Effector memory CD4-positive, alpha-beta T cell (primary cell): ENCODE results near the gene PDE4D.
A peak's percentile ranks its signal among the peaks of the same experiment; 100 is the strongest.

Source experiments
- DNase-seq, 3 donors: peaks; one replicate each; pipeline ENCODE4 v3.0.0-alpha.2; 2020
- H3K27ac ChIP-seq: 2 replicates; pipeline ENCODE4 v1.7.0; 2013; ENCODE audit warnings: mild to moderate bottlenecking, low read length, moderate library complexity; ENCODE audit not compliant: insufficient read depth, poor library complexity, severe bottlenecking
- H3K27me3 ChIP-seq: replicated peaks from 2 replicates; pipeline ENCODE4 v1.7.0; 2013; ENCODE audit warnings: mild to moderate bottlenecking, low read length; ENCODE audit not compliant: insufficient read depth, control insufficient read depth, poor library complexity, severe bottlenecking
- H3K36me3 ChIP-seq: 2 replicates; pipeline ENCODE4 v1.7.0; 2013; ENCODE audit warnings: mild to moderate bottlenecking, low read length, moderate library complexity; ENCODE audit not compliant: control insufficient read depth, insufficient read depth
- H3K4me1 ChIP-seq: 2 replicates; pipeline ENCODE4 v1.7.0; 2013; ENCODE audit warnings: low read length, mild to moderate bottlenecking; ENCODE audit not compliant: control insufficient read depth, insufficient read depth, poor library complexity, severe bottlenecking
- H3K4me3 ChIP-seq: 2 replicates; pipeline ENCODE4 v1.7.0; 2013; ENCODE audit warnings: low read length, low read depth, mild to moderate bottlenecking; ENCODE audit not compliant: insufficient read depth, poor library complexity, severe bottlenecking
- H3K9me3 ChIP-seq: 2 replicates; pipeline ENCODE4 v1.7.0; 2013; ENCODE audit warnings: mild to moderate bottlenecking, low read length, moderate library complexity; ENCODE audit not compliant: control insufficient read depth

PDE4D gene

DNA sequence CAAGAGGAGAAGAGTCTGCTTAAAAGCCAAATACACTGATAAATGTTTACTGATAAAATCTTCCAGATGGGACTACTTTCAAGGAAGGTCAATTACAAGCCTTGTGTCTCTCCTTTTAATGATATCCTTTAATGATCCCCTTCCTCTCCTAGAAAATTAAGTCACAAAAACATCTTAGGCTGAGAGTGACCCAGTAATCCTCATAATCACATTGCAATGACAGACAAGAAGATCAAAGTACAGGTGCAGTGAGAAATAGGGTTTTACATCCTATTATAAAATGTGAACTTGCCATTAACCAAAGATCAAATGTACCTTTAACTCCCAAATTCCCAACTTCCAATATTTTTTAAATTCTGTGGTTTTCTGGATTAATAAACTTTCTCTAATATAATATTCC is 795.8 kb downstream of the PDE4D start:
- no peaks in the 10 kb centered on the region for H3K9me3 ChIP-seq
- DNase-seq = no peak
- no peak overlapping the region for H3K4me3 ChIP-seq
- H3K27me3 ChIP-seq = no peaks in the 10 kb centered on the region
- H3K27ac ChIP-seq = no peak overlapping the region
- peaks cover 2% of the 10 kb centered on the region for H3K4me1 ChIP-seq
- H3K36me3 ChIP-seq = no peaks in the 10 kb centered on the region

DNA sequence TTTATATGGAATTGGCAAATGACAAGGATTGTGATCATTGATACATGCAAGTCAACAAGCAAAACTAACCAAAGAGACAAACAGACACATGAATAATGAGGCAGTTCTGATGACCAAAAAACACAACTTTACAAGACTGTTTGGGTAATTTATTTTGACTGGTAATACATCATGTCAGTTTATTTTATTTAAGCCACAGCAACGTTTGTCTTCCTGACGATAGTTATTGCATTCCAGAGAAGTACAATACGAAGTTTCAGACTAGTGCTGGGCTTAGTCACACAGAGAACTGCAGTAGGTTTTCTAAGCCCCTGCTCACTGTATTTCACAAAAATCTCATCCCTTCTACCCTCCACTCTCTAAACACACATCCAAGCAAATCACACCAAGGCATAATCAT is 796.4 kb downstream of the PDE4D start:
- Histone ChIP-seq H3K27me3 (no peaks in the 10 kb centered on the region), H3K4me1 (peaks cover 2% of the 10 kb centered on the region), H3K9me3 (no peaks in the 10 kb centered on the region), H3K27ac (no peak overlapping the region), H3K4me3 (no peak overlapping the region), H3K36me3 (no peaks in the 10 kb centered on the region)
- DNase-seq = no peak

DNA sequence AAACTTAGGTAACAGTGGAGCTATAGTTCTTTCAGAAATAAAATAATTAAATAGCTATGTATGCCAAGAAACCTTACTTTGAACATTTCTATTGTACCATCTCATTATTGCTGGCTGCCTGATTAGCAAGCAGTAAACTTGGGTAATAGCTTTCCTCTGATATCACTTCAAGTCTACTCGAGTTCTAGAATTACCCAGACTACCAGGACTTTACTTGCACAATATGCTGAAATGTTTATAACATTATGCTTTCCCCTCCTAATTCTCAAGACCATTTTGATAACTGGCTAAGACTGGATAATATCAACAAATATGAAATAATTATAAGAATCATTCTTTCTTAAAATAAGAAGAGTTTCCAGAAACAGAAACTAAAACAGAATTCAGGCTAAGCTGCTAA is 798.0 kb downstream of the PDE4D start:
- Histone ChIP-seq H3K4me1 (peaks cover 2% of the 10 kb centered on the region), H3K4me3 (no peak overlapping the region), H3K36me3 (no peaks in the 10 kb centered on the region), H3K27ac (no peak overlapping the region), H3K9me3 (no peaks in the 10 kb centered on the region), H3K27me3 (no peaks in the 10 kb centered on the region)
- DNase-seq = no peak

DNA sequence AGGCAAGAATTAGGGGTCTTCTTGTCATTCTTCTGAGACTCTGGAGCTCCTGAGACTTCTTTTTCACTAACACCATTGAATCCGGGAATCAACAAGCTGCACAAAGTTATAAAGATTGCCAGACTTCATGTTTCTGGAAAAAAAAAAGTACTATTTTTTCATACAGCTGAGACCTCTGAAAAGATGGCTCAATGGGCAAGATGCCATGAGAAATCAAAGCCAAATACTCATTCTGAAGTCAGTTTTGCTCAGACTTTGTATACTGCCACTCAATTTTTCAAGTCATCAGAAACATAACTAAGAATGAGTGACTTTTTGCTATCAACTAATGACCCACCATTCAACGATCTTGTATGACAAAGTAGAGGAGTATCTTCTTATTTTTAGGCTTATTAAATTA is 798.7 kb downstream of the PDE4D start:
- no peak for DNase-seq
- Histone ChIP-seq H3K27me3 (no peaks in the 10 kb centered on the region), H3K4me1 (peaks cover 2% of the 10 kb centered on the region), H3K4me3 (no peak overlapping the region), H3K9me3 (no peaks in the 10 kb centered on the region), H3K27ac (no peak overlapping the region), H3K36me3 (no peaks in the 10 kb centered on the region)

DNA sequence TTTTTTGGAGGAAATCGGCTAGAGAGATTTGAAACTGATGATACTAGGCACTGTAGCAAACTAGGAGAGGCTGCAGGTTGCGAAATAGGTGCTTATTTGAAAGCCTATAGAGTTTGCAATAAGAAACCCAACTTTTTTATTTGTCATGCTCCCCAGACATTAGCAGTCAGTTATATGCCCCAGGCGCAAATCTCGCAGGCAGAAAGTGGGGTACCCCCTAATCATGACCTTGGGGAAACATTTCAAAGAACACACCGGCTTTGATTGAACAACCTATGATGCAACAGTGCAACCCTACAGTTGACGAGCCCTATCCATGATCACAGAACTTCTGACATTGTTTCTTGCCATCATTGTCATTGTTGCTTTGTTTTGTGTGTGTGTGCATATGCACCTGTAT is 800.2 kb downstream of the PDE4D start:
- Histone ChIP-seq H3K27me3 (no peaks in the 10 kb centered on the region), H3K9me3 (no peaks in the 10 kb centered on the region), H3K36me3 (no peaks in the 10 kb centered on the region), H3K4me3 (no peak overlapping the region), H3K4me1 (no peaks in the 10 kb centered on the region), H3K27ac (no peak overlapping the region)
- DNase-seq = no peak

DNA sequence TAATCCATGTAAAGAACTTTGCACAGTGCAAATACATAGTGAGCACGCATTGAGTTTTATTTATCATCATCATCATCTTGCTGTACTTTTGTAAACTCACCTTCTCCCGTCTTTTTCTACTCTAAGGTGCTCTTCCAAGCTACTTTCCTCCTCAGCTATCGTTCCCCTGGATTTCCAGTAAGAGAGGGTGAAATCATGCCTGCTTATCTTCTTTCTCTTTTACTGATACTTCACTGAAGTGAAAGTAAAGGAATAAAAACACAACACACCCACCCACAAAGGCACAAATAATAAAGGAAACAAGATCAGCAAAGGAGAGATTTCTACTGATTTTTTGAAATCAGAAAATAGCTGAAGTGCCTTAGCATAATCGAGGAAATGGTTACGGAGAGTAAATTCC is 800.8 kb downstream of the PDE4D start:
- no peaks in the 10 kb centered on the region for H3K4me1 ChIP-seq
- no peak overlapping the region for H3K4me3 ChIP-seq
- no peak for DNase-seq

DNA sequence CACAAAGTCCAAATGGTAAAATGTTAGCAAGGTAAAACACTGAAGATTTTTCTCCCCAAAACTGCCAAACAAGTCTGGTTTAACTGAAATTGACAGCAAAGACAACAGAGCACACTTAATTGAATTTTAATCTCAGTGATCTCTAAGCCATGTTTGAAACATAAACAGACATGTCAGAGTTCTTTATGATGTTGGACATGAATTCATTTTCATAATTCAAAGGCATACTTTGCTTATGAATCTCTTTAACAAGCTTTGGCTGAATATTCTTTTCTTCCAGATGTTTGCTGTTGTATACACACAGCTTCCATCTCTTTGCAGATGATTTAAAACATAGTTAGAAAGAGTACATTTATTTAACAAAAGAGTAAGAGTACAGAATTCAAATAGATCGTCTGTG is 801.6 kb downstream of the PDE4D start:
- H3K27me3 ChIP-seq = no peaks in the 10 kb centered on the region
- no peaks in the 10 kb centered on the region for H3K4me1 ChIP-seq

More for the DNA sequence above, 800.8 kb downstream of the PDE4D start:
- Histone ChIP-seq H3K27me3 (no peaks in the 10 kb centered on the region), H3K27ac (peak overlapping the region; percentile 14), H3K9me3 (no peaks in the 10 kb centered on the region), H3K36me3 (no peaks in the 10 kb centered on the region)

DNA sequence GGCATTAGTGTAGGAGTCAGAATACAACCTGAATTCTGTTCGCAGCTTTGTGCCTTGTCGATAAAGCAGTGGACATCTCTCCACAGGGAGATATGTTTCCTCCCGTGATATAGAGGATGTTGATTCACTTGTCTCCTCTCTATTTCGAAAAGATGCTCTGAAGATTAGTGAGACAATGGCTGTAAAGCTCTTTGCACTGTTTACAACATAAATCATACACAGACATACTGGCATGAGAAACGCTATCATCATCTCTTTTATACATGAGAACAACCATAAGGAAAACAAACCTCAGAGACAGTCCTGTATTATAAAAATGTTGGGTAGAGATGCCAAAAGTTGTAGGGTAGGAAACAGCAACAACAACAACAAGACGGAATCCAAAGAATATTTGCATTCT is 803.2 kb downstream of the PDE4D start:
- Histone ChIP-seq H3K27ac (no peak overlapping the region), H3K36me3 (no peaks in the 10 kb centered on the region), H3K4me1 (no peaks in the 10 kb centered on the region), H3K4me3 (no peak overlapping the region), H3K27me3 (no peaks in the 10 kb centered on the region), H3K9me3 (no peaks in the 10 kb centered on the region)
- no peak for DNase-seq

More for the DNA sequence above, 801.6 kb downstream of the PDE4D start:
- Histone ChIP-seq H3K27ac (no peak overlapping the region), H3K36me3 (no peaks in the 10 kb centered on the region), H3K9me3 (no peaks in the 10 kb centered on the region), H3K4me3 (no peak overlapping the region)
- no peak for DNase-seq

DNA sequence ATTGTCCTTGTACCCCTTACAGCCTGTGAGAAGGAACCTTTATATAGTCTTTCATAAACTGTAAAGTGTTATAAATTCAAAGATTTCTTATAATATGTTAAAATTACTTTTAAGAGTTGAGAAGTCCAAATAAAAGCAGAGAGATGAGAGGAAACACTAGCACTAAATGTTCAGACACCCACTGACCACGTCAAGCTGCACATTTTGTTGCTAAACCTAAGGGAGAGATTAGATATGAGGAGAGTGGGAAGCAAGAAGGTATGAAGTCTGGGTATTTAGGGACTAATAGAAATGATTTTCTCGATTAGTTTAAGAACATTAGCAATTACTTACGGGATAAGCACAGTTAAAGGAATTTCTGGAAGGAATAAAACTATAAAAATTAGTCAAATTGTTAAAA is 803.8 kb downstream of the PDE4D start:
- no peak for DNase-seq
- Histone ChIP-seq H3K4me3 (no peak overlapping the region), H3K27me3 (no peaks in the 10 kb centered on the region), H3K9me3 (no peaks in the 10 kb centered on the region), H3K27ac (no peak overlapping the region), H3K36me3 (no peaks in the 10 kb centered on the region), H3K4me1 (no peaks in the 10 kb centered on the region)

DNA sequence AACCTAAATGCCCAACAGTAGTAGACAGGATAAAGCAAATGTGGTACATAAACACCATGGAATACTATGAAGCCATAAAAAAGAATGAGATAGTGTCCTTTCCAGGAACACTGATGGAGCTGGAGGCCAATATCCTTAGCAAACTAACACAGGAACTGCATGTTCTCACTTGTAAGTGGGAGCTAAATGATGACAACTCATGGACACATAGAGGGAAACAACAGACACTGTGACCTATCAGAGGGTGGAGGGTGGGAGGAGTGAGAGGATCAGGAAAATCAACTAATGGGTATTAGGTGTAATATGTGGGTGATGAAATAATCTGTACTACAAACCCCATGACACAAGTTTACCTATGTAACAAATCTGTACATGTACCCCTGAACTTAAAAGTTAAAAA is 805.0 kb downstream of the PDE4D start:
- no peak for DNase-seq
- H3K27me3 ChIP-seq = no peaks in the 10 kb centered on the region

DNA sequence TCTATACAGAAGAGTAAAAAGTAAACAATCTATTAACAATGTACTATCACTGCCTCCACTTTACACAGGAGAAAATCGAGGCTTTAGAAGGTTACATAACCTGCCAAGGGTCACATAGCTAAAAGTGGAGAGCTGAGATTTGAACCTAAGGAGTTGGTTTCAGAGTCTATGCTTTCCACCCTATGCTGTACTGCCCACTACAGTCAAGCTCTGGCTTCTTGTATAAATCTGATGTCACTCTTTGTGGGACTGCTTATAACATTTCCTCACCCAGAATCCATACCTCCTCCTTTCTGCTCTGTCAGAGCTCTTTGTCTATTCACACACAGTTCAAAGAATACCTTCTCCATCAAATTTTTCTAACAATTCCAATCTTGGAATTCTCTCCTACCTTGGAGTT is 807.5 kb downstream of the PDE4D start:
- Histone ChIP-seq H3K9me3 (no peaks in the 10 kb centered on the region), H3K27me3 (no peaks in the 10 kb centered on the region), H3K27ac (no peak overlapping the region), H3K36me3 (no peaks in the 10 kb centered on the region), H3K4me1 (no peaks in the 10 kb centered on the region), H3K4me3 (no peak overlapping the region)
- no peak for DNase-seq

More for the DNA sequence above, 805.0 kb downstream of the PDE4D start:
- Histone ChIP-seq H3K36me3 (no peaks in the 10 kb centered on the region), H3K4me1 (no peaks in the 10 kb centered on the region), H3K9me3 (no peaks in the 10 kb centered on the region), H3K27ac (no peak overlapping the region), H3K4me3 (no peak overlapping the region)
